ENCODE data around the gene NEK7.

- TF ChIP-seq CTCF (IDR thresholded peaks at IDR 0.05) (no peak), ZFX (IDR thresholded peaks at IDR 0.05; ENCODE audit: borderline replicate concordance) (no peak)
These were observed 33.7 kb upstream of the NEK7 start for GRCh38 chr1:198123133-198123532.
